Hematopoietic multipotent progenitor cell treated with erythropoietin and hydrocortisone succinate and interleukin-3 and kit ligand, for 8 days (in vitro differentiated cells): Measurements from ENCODE around the gene PITRM1.

Experiments used
- DNase-seq: peaks from one replicate; pipeline ENCODE4 v3.0.0-alpha.2; 2015

Gene PITRM1

GRCh38 chr10:3137958-3138726 lies 34.4 kb downstream of the PITRM1 start:
- no peak for DNase-seq

GRCh38 chr10:3136763-3137611 lies 35.6 kb downstream of the PITRM1 start:
- DNase-seq: no peak

- DNase-seq: no peak
These were observed 36.2 kb downstream of the PITRM1 start for GRCh38 chr10:3136336-3136735.

GRCh38 chr10:3135006-3135405 lies 37.6 kb downstream of the PITRM1 start:
- DNase-seq: peak; percentile 8

- DNase-seq: no peak
These were observed 38.6 kb downstream of the PITRM1 start for GRCh38 chr10:3133948-3134347.

- no peak for DNase-seq
These were observed 40.3 kb downstream of the PITRM1 start for GRCh38 chr10:3132036-3133025.

GRCh38 chr10:3131098-3131497 lies 41.5 kb downstream of the PITRM1 start:
- DNase-seq: no peak

- DNase-seq: no peak
These were observed 42.8 kb downstream of the PITRM1 start for GRCh38 chr10:3129581-3130340.

- DNase-seq: no peak
These were observed 44.0 kb downstream of the PITRM1 start for GRCh38 chr10:3128379-3129130.

GRCh38 chr10:3127921-3128320 lies 44.7 kb downstream of the PITRM1 start:
- DNase-seq: no peak

- no peak for DNase-seq
These were observed 45.7 kb downstream of the PITRM1 start for GRCh38 chr10:3126741-3127346.

GRCh38 chr10:3126249-3126648 lies 46.3 kb downstream of the PITRM1 start:
- no peak for DNase-seq

GRCh38 chr10:3125527-3126170 lies 46.9 kb downstream of the PITRM1 start:
- DNase-seq: no peak

- no peak for DNase-seq
These were observed 48.0 kb downstream of the PITRM1 start for GRCh38 chr10:3124412-3125175.

- no peak for DNase-seq
These were observed 48.8 kb downstream of the PITRM1 start for GRCh38 chr10:3123571-3124411.

- no peak for DNase-seq
These were observed 49.9 kb downstream of the PITRM1 start for GRCh38 chr10:3122486-3123205.

- no peak for DNase-seq
These were observed 50.5 kb downstream of the PITRM1 start for GRCh38 chr10:3122034-3122433.
